Stimulated activated CD8-positive, alpha-beta memory T cell treated with anti-CD3 and anti-CD28 coated beads, Interleukin-7, amount 100 ng/mL, for 48 hours (primary cell): ENCODE data around the gene CXCL13.
"Not testable (repeated sequence)": the region's sequence is repeated elsewhere in the genome, so short reads cannot be mapped to it uniquely, and the experiment has no call there.

Experiments used
- DNase-seq, 2 donors: peaks; one replicate each; pipeline ENCODE4 v3.0.0-alpha.2; 2020; ENCODE audit warnings: low read depth in 1 of 2; ENCODE audit errors: extremely low read depth in 1 of 2

CXCL13 gene

DNA sequence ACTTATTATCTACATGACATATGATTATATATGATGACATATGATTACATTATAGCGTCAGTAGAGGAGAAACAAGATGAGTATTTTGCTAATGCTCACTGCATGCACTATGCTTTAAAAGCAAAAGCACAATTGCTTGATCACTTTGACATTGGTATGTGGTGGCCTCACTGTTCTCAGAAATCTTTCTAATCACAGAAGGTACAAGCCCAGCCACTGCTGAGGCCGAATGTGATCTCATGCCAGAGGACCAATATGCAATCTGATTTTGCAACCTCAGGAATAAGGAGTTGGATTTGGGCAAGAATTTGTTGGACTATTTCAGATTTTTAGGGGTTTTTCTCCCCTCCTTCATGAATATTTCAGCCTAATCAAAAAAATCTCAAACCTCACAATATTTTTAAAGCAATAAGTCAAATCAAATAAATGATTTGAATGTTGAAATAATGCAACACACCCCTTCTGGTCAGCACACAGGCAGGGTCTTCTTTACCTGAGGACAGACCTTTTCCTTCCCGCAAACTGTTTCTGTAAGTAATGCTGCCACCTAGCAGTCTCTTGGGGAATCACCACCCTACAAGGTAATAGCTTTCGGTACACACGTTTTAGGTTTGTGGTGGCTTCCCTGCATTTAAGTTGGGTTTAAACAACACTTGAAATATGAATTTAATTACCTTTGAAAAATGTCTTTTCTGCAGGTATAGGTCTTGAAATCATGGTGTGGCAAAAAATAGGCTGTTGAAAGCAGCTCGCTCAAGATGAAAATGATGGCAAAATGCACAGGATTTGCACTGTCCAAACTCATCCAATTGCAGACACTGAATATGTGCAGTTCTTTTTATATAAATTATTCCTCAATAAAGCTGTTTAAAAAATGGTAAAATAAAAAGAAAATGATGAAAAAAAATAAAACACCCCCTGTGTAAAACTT, 4.8 kb upstream of the CXCL13 start:
- no peak for DNase-seq

DNA sequence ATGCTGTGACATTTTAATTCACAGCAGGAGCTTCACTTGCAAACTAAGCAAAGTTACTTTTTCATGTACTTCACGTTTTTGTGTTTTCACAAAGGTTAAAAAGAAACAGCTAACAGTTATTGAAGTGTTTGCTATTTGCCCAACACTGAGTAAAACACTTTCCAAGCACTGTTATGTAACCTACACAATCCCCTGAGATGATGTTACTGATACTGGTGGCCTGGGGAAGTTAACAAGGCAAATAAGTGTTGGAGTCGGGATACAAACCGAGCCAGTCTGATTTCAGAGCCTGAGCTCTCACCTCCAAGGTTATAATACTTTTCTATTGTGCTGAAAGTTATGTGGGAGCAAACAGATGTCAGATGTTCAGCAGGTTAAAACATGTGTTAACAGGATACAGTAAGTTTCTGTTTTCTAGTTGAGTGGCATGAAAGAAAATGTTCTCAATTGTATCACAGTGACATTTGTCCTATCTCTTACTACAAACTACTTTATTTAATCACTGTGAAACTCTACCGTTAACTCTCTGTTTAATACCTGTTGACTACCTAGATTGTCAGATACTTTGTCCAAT, 3.9 kb upstream of the CXCL13 start:
- DNase-seq: no peak

DNA sequence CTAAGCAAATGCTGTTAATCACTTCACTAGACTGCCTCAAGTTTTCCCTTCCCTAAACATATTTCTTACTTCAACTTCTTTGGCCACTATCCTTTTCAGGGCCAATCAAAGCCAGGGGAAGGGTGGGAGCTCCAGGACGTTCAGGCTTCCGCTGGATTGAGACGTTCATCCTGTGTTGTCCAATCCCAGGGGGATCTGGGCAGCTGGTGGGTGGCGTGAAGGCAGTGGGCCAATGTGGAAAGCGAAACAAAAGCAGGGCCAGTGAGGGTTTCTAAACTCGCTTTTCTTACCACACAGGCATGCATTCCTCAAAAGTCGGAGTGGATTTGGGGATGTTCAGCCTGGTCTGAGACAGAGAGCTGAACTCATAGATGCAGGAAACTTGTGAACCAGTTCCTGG, 7.6 kb downstream of the CXCL13 start:
- DNase-seq: no peak

DNA sequence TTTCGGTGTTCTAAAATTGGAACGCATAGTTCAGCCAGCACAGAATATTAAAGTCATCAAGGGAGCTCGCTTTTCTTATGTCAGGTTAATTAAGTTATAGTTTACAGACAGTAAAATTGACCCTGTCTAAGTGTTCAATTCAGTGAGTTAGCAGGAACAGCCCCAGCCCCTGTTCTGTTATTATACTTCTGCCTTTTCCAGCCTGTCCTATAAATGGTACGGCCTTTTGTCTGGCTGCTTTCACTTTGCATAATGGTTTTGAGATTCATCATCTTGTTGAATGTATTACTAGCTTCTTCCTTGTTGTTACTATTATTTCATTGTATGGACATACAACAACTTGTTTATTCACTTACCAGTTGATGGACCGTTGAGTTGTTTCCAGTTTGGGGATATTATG, 9.5 kb downstream of the CXCL13 start:
- no peak for DNase-seq

DNA sequence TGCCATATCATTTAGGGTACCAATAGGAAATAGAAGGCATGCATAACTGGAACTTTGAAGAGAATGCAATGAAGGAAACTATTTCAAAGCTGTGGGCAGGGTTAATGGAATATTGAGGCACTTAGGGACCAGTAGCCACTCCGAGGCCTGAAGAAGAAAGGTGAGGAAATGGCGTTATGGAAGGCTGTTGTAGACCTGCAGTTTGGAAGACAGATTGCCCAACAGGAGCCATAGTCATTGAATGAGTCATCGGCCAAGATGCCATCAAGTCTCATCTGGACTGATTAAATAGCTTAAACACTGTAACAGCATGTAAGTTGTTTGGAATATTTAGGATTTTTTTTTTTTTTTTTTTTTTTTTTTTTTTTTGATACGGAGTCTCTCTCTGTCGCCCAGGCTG, 11.6 kb downstream of the CXCL13 start:
- DNase-seq: no peak

DNA sequence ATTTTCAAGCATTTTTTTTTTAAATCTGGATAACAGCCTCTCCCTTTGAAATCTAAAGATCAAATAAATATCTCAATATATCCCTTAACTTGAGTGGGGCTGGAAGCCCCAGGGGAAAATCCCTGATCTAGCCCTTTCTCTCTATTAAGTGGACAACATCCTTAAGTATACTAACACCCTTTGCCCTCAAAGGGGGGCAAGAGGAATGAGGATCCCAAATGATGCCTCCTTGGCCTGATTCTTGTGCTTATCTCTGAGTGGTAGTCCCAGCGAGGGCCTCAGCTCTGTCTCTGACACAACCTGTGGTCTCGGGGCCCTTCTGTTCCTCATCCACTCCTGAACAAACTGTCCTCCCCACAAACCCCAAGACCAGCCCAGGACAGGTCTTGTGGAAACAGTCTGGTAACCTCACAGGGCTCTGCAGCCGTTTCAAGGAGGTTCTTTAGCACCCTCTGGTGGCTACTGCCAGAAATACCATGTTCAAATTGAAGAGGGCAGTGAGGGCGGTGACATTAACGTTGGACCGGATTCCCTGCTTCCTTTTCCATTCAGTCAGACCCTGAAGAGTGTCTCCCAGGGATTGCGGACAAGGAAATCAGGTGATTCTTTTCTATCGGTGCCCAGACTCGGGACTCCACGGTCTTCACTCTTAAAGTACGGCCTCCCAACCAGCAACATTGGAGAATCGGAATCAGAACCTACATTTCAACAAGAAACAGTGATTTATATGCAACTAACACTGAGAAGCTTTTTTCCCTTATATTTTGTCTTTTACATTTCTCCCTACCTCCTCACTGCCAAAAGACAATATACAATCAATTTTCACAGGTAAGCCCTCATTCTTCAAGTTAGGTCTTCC, 13.0 kb downstream of the CXCL13 start:
- DNase-seq: peak; percentile 17 to 44

DNA sequence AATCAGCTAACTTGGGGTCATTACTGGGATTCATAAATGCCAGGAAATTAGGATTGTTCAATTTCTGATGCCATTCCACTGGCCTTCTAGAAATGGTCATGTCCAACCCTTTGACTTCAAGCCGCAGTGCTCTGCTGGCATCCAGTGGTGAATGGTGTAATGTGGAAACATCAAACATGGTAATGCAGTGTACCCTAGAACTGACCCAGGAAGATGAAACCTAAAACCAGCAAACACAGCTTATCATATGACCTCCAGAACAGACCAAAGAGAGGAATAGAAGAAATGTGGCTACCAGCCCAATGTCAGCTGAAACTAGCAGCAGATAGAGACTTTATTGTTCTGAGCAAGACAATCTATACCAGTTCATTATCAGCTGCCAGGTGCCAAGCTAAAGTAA, 13.8 kb downstream of the CXCL13 start:
- no peak for DNase-seq

DNA sequence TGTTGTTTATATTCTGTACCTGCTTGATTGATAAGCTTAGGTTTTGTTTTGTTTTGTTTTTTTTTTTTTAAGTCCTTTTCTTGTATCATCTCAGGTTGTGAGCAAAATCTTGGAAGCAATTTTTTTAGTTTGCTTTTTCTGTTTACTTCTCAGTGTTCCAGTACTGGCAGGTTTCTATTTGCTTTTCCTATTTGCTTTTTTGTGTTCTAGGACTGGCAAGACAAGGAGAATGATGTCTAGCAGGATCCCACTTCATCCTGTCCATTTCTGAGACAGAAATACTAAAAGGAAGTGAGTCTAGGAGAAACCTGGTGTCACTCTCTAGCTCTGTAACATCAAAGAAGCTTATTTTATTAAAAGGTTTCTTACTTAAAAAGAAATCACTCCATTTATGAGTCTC, 15.6 kb downstream of the CXCL13 start:
- DNase-seq: no peak

DNA sequence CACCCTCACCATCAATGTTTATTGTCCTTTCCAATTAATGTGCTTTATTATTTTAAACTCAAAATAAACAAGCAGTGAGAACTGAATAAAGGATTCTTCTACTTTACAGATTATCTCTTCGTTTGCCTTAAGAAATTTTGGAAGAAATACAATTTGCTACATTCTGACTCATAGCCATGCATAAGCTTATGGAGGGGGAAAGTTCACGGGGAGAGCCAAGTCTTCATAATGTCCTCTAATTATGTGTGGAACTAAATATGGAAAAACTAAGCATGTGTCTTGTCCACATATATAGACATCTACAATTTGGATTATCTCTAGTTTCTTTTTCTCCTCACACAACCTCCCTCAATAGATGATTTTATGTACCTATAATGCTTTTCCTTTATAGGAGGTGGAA, 17.5 kb downstream of the CXCL13 start:
- DNase-seq: no peak

DNA sequence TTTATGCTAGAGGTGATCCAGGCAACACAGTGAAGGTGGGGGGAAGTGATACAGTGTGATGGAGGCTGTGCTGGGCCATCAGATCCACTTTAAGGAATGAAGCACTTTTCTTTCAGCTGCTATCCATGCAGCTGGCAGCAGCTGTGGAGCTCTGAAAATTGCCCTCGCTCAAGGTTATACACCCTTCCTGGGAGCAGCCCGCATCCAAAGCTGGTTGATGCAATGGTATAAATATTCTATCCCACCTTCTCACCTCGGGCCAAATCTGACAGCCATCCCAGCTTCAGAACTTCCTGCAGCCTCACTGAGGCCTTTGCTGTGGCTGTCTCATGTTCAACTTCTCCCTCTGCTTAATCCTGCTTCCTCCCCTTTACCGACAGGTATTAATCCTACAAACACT, 18.6 kb downstream of the CXCL13 start:
- no peak for DNase-seq

DNA sequence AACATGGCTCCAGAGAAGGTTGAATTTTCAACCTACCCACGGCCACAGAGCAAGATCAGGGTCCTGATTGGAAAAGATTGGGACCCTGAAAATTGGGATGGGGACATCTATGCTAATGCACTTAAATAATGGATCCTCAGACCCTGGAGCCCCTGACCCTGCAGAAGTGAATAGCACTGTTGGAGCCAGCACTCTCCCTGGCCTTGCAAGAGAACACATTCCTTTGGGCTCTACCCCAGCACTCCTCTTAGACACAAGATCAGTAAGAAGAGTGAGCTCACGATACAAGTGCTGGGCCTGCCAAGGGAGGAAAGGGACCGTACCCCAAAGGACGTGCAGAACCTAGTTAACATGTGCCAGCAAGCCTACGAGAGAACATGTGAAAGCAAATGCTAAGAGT, 19.9 kb downstream of the CXCL13 start:
- DNase-seq: no peak

DNA sequence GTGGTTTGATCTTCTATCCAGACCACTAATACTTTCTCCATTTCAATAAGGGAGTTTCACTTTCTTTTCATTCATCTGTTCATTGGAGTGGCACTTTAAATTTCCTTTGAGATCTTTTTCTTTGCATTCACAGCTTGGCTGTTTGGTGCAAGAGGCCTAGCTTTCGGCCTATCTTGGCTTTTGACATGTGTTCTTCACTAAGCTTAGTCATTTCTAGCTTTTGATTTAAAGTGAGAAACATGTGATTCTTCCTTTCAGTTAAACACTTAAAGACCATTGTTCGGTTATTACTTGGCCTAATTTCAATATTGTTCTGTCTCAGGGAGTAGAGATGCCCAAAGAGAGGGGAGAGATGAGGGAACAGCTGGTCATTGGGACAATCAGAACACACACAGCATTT, 24.3 kb downstream of the CXCL13 start:
- DNase-seq: peak in 1 of 2 donors; percentile 3

DNA sequence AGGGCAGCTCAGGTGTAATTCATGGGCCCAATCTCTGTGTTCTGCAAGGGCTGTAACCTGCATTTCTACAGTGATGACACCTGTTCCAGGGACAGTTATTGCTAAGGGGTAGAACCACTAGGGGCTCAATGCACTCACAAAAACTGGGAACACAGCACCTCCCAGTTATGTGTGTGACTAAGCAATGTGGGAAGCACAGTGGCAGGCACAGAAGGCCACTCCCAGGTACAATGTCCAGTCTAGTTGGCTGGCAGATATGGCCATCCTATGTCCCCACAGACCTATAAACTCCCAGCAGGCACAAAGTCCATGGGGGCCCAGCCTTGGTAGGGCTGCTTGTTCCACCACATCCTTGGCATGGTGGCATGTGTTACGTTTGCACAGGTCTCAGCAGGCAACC, 25.7 kb downstream of the CXCL13 start:
- no peak for DNase-seq

DNA sequence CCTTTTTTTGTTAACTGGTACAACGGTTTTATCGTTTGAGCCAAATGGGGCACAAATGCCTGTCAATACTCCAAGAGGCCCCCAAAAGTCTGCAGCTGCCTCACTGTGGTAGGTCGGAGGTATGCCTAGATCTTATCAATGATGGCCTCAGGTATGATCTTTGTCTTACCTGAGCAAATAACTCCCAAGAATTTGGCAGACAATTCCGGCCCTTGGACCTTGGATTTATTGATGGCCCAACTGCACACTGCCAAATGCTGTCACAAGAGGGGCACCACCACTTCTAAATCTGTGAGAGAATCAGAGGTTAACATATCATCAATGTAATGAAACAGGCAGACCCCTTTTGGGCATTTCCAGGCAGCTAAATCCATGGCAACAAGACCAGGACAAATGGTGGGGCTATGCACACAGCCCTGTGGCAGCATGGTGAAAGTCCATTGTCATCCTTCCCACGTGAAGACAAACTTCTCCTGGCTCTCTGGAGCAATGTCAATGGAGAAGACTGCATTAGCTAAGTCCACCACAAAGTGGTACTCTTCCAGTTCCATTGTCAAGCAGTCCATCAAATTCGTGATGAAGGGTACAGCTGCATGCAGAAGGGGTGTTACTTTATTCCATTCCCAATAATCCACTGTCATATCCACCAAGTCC, 28.6 kb downstream of the CXCL13 start:
- DNase-seq: no peak

DNA sequence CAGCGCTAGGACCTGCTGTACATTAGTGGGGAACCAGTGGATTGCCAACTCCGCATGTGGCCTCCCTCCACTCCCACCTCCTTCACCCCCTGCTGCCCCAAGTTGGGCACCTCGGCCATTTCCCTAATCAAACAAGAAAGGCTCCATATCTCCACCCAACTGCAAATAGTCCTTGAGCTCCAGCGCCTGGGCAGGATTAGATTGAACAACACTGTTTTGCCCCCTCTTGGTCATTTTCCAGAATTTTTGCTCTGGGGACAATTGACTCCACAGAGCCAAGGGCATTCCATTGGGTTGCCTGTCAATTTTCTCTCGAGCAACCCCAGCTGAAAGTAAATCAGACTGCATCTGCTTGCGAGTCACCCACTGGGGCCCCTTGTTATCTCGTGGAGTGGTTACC, 29.6 kb downstream of the CXCL13 start:
- no peak for DNase-seq

DNA sequence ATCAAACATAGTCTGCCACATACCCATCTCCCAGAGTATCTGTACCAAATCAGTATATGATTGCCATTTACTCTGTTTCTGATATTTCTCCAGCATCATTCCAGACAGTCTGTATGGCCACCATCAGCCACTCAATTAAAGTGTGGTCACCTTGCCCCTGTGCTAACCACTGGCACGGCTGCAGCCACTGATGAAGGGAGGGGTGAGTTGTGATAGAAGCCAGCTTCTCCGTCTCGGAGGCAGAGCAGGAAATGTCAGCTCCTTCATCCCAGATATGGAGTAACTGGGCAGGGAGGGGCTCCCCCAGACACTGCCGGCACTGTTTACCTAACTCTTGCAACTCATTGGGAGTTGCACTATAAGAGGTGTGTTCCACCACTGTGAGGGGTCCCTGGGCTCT, 30.3 kb downstream of the CXCL13 start:
- DNase-seq: no peak

DNA sequence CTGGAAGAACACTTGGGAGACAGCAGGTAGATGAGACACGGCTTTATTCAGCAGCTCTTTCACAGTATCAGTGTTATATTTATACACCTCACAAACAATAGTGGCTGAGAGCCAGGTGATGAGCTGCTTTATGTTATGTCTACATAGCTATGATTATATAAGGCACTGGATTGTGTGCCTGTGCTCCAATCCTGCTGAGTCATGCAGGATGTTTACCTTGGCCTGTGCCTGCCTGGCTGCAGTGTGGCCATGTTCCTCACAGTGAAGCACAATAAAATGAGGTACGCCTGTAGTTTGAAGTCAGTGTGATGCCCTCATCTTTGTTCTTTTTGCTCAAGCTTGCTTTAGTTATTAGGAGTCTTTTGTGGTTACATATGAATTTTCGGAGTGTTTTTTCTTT, 31.3 kb downstream of the CXCL13 start:
- DNase-seq: no peak

DNA sequence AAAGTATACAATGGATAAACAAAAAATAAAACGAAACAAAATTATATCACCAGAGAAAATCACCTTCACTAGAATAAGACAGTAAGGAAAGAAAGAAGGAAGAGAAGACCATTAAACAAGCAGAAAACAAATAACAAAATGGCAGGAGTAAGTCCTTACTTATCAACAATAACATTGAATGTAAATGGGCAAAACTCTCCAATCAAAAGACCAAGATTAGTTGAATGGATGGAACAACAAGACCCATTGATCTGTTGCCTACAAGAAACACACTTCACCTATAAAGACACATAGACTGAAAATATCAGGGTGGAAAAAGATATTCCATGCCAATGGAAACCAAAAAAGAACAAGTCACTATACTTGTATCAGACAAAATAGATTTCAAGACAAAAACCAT, 38.4 kb downstream of the CXCL13 start:
- not testable (repeated sequence) for DNase-seq

DNA sequence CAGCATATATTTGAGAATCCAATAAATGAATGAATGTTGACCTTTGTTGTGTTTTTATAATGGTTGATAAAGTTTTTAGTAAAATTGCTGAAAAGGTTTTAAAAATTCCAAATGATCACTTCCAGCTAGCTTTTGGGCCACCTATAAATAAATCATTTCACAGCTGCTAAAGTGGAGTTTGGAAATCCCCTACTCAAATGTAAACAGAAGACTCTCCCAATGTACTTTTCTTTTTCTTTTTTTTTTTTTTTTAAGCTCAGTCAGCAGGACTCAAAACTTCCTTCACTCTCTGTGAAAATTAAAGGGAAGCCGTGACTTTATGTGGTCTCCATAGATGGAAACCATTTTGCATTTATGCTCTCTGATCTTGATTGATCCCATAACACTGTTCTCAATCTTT, 45.2 kb downstream of the CXCL13 start:
- no peak for DNase-seq

DNA sequence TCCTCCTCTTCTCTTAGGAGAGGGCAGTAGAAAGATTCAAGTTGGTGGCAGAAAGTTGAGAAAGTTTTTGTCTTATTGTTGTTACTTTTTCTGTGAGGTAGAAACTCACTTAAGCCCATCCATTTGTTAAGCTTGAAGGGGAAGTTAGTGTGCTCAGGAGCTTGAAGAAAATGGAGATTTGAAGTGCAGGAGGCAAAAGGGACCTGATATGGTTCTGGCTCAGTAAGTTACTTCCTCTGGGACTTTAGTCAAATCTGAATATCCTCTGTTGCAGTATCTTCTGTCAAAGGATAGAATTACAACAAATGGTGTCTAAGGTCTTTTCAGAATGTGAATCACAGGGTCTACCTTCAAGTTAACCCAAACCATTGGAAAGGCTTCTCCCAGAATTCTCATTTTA, 46.2 kb downstream of the CXCL13 start:
- no peak for DNase-seq

DNA sequence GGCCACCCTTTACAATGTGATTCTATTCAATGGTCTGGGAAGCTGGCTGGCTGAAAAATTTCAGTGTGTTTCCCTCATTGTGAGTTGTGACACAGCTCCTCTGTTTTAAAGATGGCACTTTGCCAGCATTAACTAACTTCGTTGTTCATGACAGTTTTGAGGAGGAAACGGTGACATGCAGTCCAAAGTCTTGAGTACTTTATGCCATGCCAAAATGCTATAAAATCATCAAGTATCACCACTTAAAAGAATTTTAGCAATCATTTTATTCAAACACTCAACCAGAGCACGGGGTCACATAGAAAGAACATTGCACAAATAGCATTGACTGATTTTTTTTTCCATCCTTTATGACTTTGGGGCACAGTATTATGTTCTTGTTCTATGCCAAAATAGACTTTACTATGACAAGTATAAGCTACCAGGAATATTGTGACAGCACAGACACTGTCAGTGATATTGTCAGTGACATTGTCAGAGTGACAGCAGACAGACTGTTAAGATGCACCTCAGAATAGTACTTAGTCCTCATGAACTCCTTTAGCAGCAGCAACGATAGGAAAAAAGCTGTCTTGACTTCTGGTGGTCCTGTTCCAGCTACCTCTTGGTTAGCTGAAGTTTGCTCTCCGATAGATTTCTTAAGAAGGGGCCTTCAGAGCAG, 46.7 kb downstream of the CXCL13 start:
- no peak for DNase-seq
